HepG2 (cell line): ENCODE measurements around the gene HLA-DMB.
A peak's percentile ranks its signal among the peaks of the same experiment; 100 is the strongest.

Experiments used
- ARNTL ChIP-seq: sonication (generic); formaldehyde crosslinking; IDR thresholded peaks from 2 replicates; pipeline ENCODE4 v1.4.0; 2020; ENCODE audit warnings: mild to moderate bottlenecking, missing genetic modification reagents
- CHD2 ChIP-seq: IDR thresholded peaks from 2 replicates; pipeline ENCODE4 v1.6.1; 2011; ENCODE audit warnings: low read depth, low read length, improper control_type of control experiment
- NFE2L2 ChIP-seq: fragments of 150-350 bp; IDR thresholded peaks from 2 replicates; pipeline ENCODE4 v1.6.1; 2014; ENCODE audit warnings: low read length
- POLR2A ChIP-seq, 2 experiments: IDR thresholded peaks; 2 replicates each; pipeline ENCODE4 v1.6.1; 2011; ENCODE audit warnings: low read depth in 2 of 2, low read length in 2 of 2, mild to moderate bottlenecking in 1 of 2, moderate library complexity in 1 of 2; ENCODE audit not compliant: insufficient read depth in 1 of 2
- RAD21 ChIP-seq: fragments of 450-650 bp; formaldehyde crosslinking; IDR thresholded peaks from 2 replicates; pipeline ENCODE4 v1.5.0; 2020; ENCODE audit warnings: mild to moderate bottlenecking
- TAF1 ChIP-seq: sonication (generic); formaldehyde crosslinking; IDR thresholded peaks from 2 replicates; pipeline ENCODE4 v1.4.0; 2020; ENCODE audit warnings: missing genetic modification reagents
- ZKSCAN1 ChIP-seq: fragments of 150-350 bp; IDR thresholded peaks from 2 replicates; pipeline ENCODE4 v1.6.1; 2014; ENCODE audit warnings: low read length
- ZNF841 ChIP-seq: sonication (generic); formaldehyde crosslinking; IDR thresholded peaks from 2 replicates; pipeline ENCODE4 v1.8.1; 2023; ENCODE audit warnings: missing genetic modification reagents, borderline replicate concordance
- TF ChIP-seq, protein P1 (sequence below): IDR thresholded peaks from 2 replicates; pipeline ENCODE4 v1.6.1; 2012; ENCODE audit warnings: inconsistent platforms

DNA sequence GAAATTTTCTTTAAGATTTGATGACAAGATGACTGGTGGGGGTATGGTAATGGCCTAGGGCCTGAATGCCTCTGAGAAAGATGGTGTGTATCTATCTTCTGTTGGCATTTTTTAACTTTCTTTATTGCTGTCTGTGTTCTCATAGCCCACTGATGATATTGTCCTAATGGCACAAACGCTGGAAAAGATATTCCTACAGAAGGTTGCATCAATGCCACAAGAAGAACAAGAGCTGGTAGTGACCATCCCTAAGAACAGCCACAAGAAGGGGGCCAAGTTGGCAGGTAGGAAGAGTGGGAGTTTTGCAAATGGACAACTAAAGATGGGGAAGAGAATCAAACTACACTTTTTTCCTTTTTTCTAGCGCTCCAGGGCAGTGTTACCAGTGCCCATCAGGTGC is 35.1 kb upstream of the HLA-DMB start:
- no peak for TF ChIP-seq ZNF841 (CRISPR knock-in tag)
- no peak for TF ChIP-seq ARNTL (CRISPR knock-in tag)
- TF ChIP-seq RAD21 (CRISPR knock-in tag): no peak
- no peak for TF ChIP-seq TAF1 (CRISPR knock-in tag)
- TF ChIP-seq, protein P1, sequence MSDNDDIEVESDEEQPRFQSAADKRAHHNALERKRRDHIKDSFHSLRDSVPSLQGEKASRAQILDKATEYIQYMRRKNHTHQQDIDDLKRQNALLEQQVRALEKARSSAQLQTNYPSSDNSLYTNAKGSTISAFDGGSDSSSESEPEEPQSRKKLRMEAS: no peak
- TF ChIP-seq POLR2A (IDR thresholded peaks at IDR 0.05; ENCODE audit: insufficient read depth in 1 of 2, low read depth in 2 of 2, low read length in 2 of 2): 0 out of 4 replicates have a peak, but pooled peaks of 1 of the 2 experiments have one; percentile 30
- no peak for TF ChIP-seq NFE2L2
- no peak for TF ChIP-seq ZKSCAN1
- TF ChIP-seq CHD2: no peak
